ENCODE measurements around the gene LRRC8C. TPM values are rescaled to one million over a fixed set of nuclear protein-coding genes. Genes with fewer than 3 reads are reported as not detected.

The LRRC8C gene
- total and polyA plus RNA-seq, 11 donors = 3.2 to 16.3 (median 9.2) TPM

GRCh38 chr1:89761901-89762300 lies 129.0 kb downstream of the LRRC8C start:
- H3K27ac ChIP-seq = peak overlapping the region in 10 of 12 donors; percentile 30 to 85 (median 68)
- WGBS, 4 donors = 78 to 85% (median 80%) methylated on average over 3 of the region's 3 CpGs
- no peaks in the 10 kb centered on the region for H3K36me3 ChIP-seq
- peaks cover 0 to 67% (median 43%) of the 10 kb centered on the region in 12 donors for H3K4me1 ChIP-seq
- TF ChIP-seq CTCF (IDR thresholded peaks at IDR 0.05) (no peak), POLR2A (IDR thresholded peaks at IDR 0.05) (no peak)
- intact Hi-C loops (cut with DNase I) = loop anchor here (2.0 to 10.0 kb wide), 13 partner anchors 35 to 281 kb away; partner anchors contain the start of genes LRRC8C (in 6 of the 10) and LRRC8B (in 1 of the 10)
- peak overlapping the region in 3 of 12 donors; percentile 49 to 60 (median 56) for H3K4me3 ChIP-seq
- ATAC-seq (no peak), DNase-seq (no peak)
- no peaks in the 10 kb centered on the region for H3K9me3 ChIP-seq
- no peaks in the 10 kb centered on the region for H3K27me3 ChIP-seq

- whole genome bisulfite sequencing, 4 donors = 48 to 65% (median 58%) methylated on average over 13 of the region's 13 CpGs
- intact Hi-C loops (cut with DNase I) = loop anchor here (2.0 to 10.0 kb wide), 13 partner anchors 35 to 282 kb away; partner anchors contain the start of genes LRRC8C (in 6 of the 10) and LRRC8B (in 1 of the 10)
- no peaks in the 10 kb centered on the region for H3K27me3 ChIP-seq
- ATAC-seq (peak in 1 of 4 donors; percentile 18), DNase-seq (peak in 1 of 5 donors; percentile 23)
- TF ChIP-seq CTCF (IDR thresholded peaks at IDR 0.05) = no peak
- TF ChIP-seq POLR2A (IDR thresholded peaks at IDR 0.05) = no peak
- H3K4me3 ChIP-seq = peak overlapping the region; percentile 12 to 63 (median 50)
- H3K9me3 ChIP-seq = no peaks in the 10 kb centered on the region
- H3K36me3 ChIP-seq = no peaks in the 10 kb centered on the region
- H3K27ac ChIP-seq = peak overlapping the region in 10 of 12 donors; percentile 41 to 85 (median 70)
- H3K4me1 ChIP-seq = peaks cover 0 to 62% (median 42%) of the 10 kb centered on the region in 12 donors
Observed at GRCh38 chr1:89762386-89762778, 129.5 kb downstream of the LRRC8C start.

- no peaks in the 10 kb centered on the region for H3K36me3 ChIP-seq
- TF ChIP-seq POLR2A (IDR thresholded peaks at IDR 0.05) (no peak), CTCF (IDR thresholded peaks at IDR 0.05) (peak; percentile 97 to 100 (median 99))
- peak; percentile 89 to 94 (median 91) for DNase-seq
- no peaks in the 10 kb centered on the region for H3K9me3 ChIP-seq
- peak overlapping the region; percentile 12 to 63 (median 50) for H3K4me3 ChIP-seq
- WGBS, 4 donors = 1 to 4% (median 3%) methylated on average over 45 to 47 of the region's 47 CpGs
- intact Hi-C loops (cut with DNase I) = loop anchor here (1.0 to 10.0 kb wide), 17 partner anchors 36 to 282 kb away; partner anchors contain the start of genes LRRC8C (in 7 of the 10) and LRRC8B (in 2 of the 10)
- H3K27ac ChIP-seq = peak overlapping the region; percentile 41 to 85 (median 68)
- peak; percentile 96 to 99 (median 98) for ATAC-seq
- H3K27me3 ChIP-seq = no peaks in the 10 kb centered on the region
- H3K4me1 ChIP-seq = peaks cover 0 to 56% (median 35%) of the 10 kb centered on the region in 12 donors
Observed at GRCh38 chr1:89762779-89763648, 130.1 kb downstream of the LRRC8C start.

- no peaks in the 10 kb centered on the region for H3K9me3 ChIP-seq
- no peaks in the 10 kb centered on the region for H3K36me3 ChIP-seq
- no peak for DNase-seq
- H3K27me3 ChIP-seq = no peaks in the 10 kb centered on the region
- intact Hi-C loops (cut with DNase I) = loop anchor here (1.0 to 10.0 kb wide), 17 partner anchors 36 to 283 kb away; partner anchors contain the start of genes LRRC8C (in 7 of the 10) and LRRC8B (in 2 of the 10)
- 52 to 59% (median 53%) methylated on average over 5 of the region's 5 CpGs for WGBS, 4 donors
- H3K4me3 ChIP-seq = peak overlapping the region in 10 of 12 donors; percentile 20 to 63 (median 53)
- peak overlapping the region in 10 of 12 donors; percentile 41 to 85 (median 68) for H3K27ac ChIP-seq
- H3K4me1 ChIP-seq = peaks cover 0 to 49% (median 30%) of the 10 kb centered on the region in 12 donors
- TF ChIP-seq CTCF (IDR thresholded peaks at IDR 0.05) = no peak
- no peak for TF ChIP-seq POLR2A (IDR thresholded peaks at IDR 0.05)
- ATAC-seq = no peak
Observed at GRCh38 chr1:89763649-89763986, 130.7 kb downstream of the LRRC8C start.

All from heart left ventricle (tissue), 16 donors.